ENCODE data around the gene SLIT1. TPM values are rescaled to one million over a fixed set of nuclear protein-coding genes. Genes with fewer than 3 reads are reported as not detected.
A peak's percentile ranks its signal among the peaks of the same experiment; 100 is the strongest.
"Not testable (repeated sequence)": the region's sequence is repeated elsewhere in the genome, so short reads cannot be mapped to it uniquely, and the experiment has no call there.

Gene SLIT1
- total RNA-seq, 1 donor from 2014 or later, result 0.12 TPM

GRCh38 chr10:97040248-97040584, 145.5 kb downstream of the SLIT1 start:
- H3K4me3 ChIP-seq (ENCODE audit: low read depth, low read length), result no peak overlapping the region
- TF ChIP-seq CTCF (conservative IDR thresholded peaks at IDR 0.05; ENCODE audit: low read depth, low read length), result no peak
- no peak for DNase-seq (ENCODE audit: low read depth)

GRCh38 chr10:97039538-97040247, 146.1 kb downstream of the SLIT1 start:
- TF ChIP-seq CTCF (conservative IDR thresholded peaks at IDR 0.05; ENCODE audit: low read depth, low read length), result no peak
- no peak for DNase-seq (ENCODE audit: low read depth)
- no peak overlapping the region for H3K4me3 ChIP-seq (ENCODE audit: low read depth, low read length)

GRCh38 chr10:97038688-97039087, 147.1 kb downstream of the SLIT1 start:
- no peak for DNase-seq (ENCODE audit: low read depth)
- no peak for TF ChIP-seq CTCF (conservative IDR thresholded peaks at IDR 0.05; ENCODE audit: low read depth, low read length)
- H3K4me3 ChIP-seq (ENCODE audit: low read depth, low read length), result no peak overlapping the region

GRCh38 chr10:97037365-97038361, 148.1 kb downstream of the SLIT1 start:
- peak; percentile 82 for TF ChIP-seq CTCF (conservative IDR thresholded peaks at IDR 0.05; ENCODE audit: low read depth, low read length)
- peak; percentile 25 for DNase-seq (ENCODE audit: low read depth)
- H3K4me3 ChIP-seq (ENCODE audit: low read depth, low read length), result peak overlapping the region; percentile 52

GRCh38 chr10:97034958-97035769, 150.6 kb downstream of the SLIT1 start:
- TF ChIP-seq CTCF (conservative IDR thresholded peaks at IDR 0.05; ENCODE audit: low read depth, low read length), result no peak
- no peak overlapping the region for H3K4me3 ChIP-seq (ENCODE audit: low read depth, low read length)
- DNase-seq (ENCODE audit: low read depth), result no peak

- TF ChIP-seq CTCF (conservative IDR thresholded peaks at IDR 0.05; ENCODE audit: low read depth, low read length), result no peak
- no peak overlapping the region for H3K4me3 ChIP-seq (ENCODE audit: low read depth, low read length)
- DNase-seq (ENCODE audit: low read depth), result no peak
These were observed 151.5 kb downstream of the SLIT1 start for GRCh38 chr10:97034301-97034700.

- H3K4me3 ChIP-seq (ENCODE audit: low read depth, low read length); DNase-seq (ENCODE audit: low read depth): not testable (repeated sequence)
These were observed 151.9 kb downstream of the SLIT1 start for GRCh38 chr10:97033841-97034240.
